Adrenal gland (tissue), 5 donors: ENCODE results near the gene PPP1R14B.

Experiments
- POLR2A ChIP-seq, 2 donors: fragments of 450-650 bp; IDR thresholded peaks; one replicate each; pipeline ENCODE4 v1.6.1; 2017; ENCODE audit warnings: antibody characterized with exemption in 2 of 2, mild to moderate bottlenecking in 2 of 2, moderate library complexity in 1 of 2
- TF ChIP-seq, protein P1 (sequence below), 6 experiments: fragments of 450-650 bp in 4 of 6; fragments of 200-600 bp in 2 of 6; sonication (generic) in 1 of 6; IDR thresholded peaks; 1 replicate in 5 of 6; 2 replicates in 1 of 6; pipeline versions ENCODE4 v1.5.1 to v1.8.0; 2016 to 2021; ENCODE audit warnings: antibody characterized with exemption in 6 of 6, mild to moderate bottlenecking in 2 of 6, moderate library complexity in 1 of 6
- donor health status: DM: no; HTN: no; CAD: no.

GRCh38 chr11:64202992-64203391 is 43.8 kb downstream of the PPP1R14B start:
- TF ChIP-seq, protein P1, sequence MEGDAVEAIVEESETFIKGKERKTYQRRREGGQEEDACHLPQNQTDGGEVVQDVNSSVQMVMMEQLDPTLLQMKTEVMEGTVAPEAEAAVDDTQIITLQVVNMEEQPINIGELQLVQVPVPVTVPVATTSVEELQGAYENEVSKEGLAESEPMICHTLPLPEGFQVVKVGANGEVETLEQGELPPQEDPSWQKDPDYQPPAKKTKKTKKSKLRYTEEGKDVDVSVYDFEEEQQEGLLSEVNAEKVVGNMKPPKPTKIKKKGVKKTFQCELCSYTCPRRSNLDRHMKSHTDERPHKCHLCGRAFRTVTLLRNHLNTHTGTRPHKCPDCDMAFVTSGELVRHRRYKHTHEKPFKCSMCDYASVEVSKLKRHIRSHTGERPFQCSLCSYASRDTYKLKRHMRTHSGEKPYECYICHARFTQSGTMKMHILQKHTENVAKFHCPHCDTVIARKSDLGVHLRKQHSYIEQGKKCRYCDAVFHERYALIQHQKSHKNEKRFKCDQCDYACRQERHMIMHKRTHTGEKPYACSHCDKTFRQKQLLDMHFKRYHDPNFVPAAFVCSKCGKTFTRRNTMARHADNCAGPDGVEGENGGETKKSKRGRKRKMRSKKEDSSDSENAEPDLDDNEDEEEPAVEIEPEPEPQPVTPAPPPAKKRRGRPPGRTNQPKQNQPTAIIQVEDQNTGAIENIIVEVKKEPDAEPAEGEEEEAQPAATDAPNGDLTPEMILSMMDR (IDR thresholded peaks at IDR 0.05) = no peak
- TF ChIP-seq POLR2A (IDR thresholded peaks at IDR 0.05) = no peak
